HG03064 (cell line): Measurements from ENCODE around the gene SELE.
A peak's percentile ranks its signal among the peaks of the same experiment; 100 is the strongest.
"Not testable (repeated sequence)": the region's sequence is repeated elsewhere in the genome, so short reads cannot be mapped to it uniquely, and the experiment has no call there.

ENCODE experiments used
- ATAC-seq: cut with Tn5 transposase; IDR thresholded peaks from one replicate; pipeline ENCODE4 v1.9.1; 2021; ENCODE audit warnings: low read depth; ENCODE audit not compliant: unreplicated experiment

Gene SELE

DNA sequence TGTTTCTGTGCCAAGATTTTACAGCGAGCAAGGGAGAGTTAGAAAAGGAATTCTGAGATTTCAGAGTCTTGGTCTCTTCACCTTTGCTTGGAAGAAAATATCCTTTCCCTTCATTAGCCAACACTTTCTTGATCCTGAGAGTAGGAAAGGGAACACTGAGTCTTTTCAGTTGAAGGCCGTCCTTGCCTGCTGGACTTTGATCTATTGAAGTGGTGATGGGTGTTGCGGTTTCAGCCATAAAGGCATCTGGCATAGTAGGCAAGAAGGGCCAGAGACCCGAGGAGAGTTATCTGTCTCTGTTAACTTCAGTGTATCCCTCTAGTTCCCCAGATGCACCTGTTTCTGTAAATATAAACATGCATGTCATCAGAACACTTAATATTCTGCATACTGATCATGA lies 9.7 kb downstream of the SELE start:
- no peak for ATAC-seq

DNA sequence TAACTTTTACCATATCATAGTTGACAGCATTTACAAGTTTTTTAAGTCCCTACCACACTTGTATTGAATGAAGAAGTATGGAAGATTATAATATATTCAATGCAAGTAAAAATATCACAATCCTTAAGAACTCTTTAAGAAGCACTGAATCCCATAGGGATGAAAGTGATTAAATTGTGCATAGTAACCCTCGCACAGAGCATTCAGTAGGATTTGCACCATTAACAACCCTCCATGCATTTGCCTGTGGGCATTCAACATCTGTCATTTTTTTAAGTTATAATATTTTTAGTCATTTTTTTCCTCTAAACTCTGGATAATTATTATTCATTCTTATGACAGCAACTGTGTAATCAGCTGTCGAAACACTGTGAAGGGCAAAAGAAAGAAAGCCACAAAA lies 10.1 kb downstream of the SELE start:
- ATAC-seq, result no peak

DNA sequence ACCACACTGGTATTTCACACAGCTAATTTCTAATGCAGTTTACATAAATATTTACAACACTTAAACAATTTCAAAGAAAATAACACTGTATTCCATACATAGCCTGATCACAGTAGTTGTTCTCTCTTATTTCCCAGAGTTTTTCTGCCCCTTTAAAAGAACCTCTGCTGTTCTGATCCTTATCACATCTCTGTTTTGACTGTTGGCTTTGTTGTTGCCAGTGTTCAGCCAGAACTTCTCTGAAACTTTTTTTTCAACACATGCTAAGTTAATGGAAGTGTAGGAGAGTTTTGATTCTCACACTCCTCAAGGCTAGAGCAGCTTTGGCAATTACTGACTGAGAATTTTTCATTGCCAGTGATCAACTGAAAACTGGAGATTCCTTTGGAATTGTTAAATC lies 11.1 kb downstream of the SELE start:
- ATAC-seq, result no peak

DNA sequence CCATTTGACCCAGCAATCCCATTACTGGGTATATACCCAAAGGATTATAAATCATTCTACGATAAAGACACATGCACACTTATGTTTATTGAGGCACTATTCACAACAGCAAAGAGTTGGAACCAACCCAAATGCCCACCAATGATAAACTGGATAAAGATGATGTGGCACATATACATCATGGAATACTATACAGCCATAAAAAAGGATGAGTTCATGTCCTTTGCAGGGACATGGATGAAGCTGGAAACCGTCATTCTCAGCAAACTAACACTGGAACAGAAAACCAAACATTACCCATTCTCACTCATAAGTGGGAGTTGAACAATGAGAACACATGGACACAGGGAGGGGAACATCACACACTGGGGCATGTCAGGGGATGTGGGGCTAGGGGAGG lies 18.8 kb downstream of the SELE start:
- ATAC-seq, result not testable (repeated sequence)

DNA sequence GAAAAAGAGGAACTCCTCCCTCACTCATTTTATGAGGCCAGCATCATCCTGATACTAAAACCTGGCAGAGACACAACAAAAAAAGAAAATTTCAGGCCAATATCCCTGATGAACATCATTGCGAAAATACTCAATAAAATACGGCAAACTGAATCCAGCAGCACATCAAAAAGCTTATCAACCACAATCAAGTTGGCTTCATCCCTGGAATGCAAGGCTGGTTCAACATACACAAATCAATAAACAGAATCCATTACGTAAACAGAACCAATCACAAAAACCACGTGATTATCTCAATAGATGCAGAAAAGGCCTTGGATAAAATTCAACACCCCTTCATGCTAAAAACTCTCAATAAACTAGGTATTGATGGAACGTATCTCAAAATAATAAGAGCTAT lies 20.8 kb downstream of the SELE start:
- ATAC-seq, result not testable (repeated sequence)

DNA sequence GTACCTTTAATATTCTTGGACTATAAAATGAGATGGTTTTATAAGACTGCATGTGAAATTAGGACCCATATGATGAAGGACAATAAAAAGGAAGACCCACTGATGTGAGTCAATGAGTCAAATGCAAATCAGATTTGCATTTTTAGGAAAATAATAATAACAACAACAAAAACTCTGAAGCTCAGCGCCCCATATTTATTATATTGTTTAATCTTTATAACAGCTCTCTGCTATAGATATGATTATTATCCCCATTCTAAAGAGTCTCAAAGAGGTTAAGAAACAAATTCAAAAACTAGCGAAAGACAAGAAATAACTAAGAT lies 21.6 kb downstream of the SELE start:
- no peak for ATAC-seq

DNA sequence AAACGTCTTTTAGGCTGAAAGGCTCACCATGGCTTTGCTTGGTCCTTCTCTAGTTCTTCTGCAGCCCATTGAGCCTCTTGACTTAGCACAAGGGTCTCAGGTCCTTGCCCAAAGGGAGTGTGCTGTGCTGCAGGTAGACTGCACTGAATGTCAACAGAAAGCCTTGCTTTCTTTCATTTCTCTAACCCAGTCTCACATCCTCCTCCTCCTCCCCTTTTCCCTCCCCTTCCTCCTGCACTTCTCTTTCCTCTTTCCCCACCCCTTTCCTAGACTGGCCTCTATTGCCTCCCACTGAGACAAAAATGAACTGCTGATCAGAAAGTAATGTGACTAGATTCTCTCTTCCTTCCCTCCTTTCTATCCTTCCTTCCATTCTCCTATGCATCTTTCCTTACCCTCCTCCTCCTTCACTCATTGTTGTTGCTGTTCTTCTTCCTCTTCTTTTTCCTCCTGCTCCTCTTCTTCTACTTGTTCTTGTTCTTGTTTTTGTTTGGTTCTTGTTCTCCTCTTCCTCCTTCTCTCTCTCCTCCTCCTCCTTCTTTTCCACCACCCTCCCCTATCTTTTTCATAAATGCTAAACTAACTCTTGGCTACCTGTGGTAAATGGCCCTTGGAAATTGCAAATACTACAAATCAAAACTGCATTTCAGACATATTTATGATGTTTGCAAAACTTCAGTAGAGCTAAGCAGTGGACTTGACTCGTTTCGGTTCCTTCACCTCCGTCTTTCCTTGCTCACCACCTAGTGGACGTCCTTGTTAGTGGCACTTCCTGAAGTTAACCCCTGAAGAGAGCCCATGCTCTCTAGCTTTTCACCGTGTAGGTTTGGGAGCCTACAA lies 22.2 kb downstream of the SELE start, which contains the start of gene SELL:
Gene SELL (minus strand): TSS at position 152 of the 840 bp plus-strand sequence. CDS start 122 bp downstream, at position 30.
- ATAC-seq, result peak; percentile 85

DNA sequence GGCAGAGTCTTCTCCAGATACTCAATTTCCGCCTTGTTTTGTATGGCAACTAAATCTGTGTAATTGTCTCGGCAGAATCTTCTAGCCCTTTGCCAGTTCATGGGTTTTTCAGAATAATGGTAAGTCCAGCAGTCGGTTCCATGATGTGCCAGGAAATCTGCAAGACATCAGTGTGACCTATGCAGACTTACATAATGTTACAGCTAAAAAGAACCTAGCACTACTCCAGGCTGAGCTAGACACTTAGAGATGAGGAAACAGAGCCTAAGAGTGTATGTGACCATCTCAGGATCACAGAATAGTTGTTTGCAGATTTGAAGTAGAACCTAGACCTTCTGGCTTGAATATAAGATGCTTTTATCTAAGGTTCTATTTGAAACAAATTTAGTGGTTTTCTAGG lies 25.2 kb downstream of the SELE start:
- no peak for ATAC-seq

DNA sequence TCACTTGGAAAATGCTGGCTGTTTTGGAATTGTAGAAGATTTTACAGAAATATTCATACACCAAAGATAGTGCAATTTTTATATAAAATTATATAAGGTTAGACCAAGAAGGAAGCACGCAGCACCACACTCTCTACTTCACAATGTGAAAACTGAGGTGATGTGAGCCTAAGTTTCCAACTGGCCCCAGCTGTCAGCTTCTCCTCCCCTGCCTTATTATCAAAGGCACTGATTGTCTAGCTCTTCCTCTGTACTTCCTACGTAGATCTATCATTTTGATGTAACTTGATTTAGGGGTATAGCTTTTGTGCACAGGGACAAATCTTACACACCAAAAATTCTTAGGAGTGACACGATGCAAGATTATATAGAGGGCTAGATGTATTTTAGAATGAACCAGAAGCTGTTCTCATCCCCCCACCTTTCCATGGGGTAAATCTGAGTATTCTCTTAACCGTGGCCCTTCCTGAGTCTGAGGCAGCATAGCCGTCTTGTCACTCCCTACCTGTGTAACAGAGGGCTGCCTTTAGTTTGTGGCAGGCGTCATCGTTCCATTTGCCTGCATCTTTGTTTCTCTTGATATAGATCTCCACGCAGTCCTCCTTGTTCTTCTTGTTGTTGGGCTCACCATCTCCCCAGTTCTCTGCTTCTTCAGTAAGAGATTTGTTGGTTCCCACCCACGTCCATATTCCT lies 25.8 kb downstream of the SELE start:
- ATAC-seq, result no peak

DNA sequence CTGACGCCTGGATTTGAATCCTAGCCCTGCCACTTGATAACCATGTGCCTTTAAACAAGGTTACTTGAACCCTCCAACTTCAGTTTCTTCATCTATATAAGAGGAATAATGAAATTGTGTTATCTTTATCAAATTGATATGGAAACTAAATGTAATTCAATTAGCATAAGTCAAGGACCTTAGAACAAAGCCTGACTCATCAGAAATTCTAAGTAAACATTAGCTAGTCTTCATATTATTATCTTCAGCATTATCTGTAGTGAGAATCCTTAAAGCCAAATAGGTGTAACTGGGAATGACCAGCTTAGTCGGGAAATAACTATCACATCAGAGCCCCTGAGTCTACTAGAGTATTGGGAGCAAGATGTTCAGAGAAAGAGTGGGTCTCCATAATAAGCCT lies 29.1 kb downstream of the SELE start:
- ATAC-seq, result no peak

DNA sequence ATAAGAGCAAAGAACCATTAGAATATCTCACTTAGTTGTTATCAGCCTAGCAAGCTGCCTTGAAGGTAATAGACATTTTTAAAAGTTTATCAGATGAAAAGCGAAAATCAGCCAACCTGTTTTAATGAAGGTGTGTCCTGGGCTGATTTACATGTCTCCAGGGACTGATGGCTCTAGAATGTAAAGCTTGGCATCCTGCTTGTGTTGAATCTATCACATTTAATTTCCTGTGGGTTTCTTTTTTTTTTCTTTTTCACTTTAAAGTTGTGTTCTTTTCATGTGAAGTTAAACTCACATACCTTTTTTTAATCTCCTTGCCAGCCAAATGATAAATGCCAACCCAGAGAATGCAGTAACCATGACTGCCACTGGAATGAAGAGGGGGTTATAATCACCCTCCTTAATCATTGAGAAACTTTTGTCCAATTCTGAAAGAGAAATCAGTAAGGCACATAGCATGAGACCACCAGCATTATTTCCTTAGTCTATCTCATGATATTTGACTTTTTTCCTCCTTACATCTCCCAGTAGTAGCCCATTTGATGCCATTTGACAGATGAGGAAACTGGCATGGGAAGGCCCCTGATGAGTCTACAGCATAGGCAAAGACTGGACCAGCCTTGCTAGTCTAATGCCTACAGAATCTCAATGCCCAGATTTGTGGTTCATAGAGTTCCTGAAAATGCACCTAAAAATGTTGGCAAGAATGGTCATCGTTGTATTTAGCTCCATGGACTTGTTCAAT lies 32.4 kb downstream of the SELE start:
- no peak for ATAC-seq

DNA sequence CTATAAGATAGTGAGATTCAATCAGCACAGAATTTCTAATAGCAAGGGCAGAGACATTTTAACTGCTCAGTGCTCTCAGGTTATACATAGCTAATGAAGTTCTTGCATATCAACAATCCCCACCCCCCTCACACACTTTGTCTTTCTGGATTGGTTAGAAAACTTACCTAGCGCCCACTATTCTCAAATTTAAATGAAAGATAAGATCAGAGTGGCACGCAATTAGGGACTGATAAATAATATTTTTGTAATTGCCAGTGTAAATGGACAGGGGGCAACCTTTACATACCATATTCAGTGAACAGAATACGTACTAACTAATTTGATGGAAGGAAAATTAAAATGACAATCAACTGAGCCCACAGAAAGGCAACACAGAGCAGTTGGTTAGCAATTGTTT lies 34.2 kb downstream of the SELE start:
- ATAC-seq, result no peak

DNA sequence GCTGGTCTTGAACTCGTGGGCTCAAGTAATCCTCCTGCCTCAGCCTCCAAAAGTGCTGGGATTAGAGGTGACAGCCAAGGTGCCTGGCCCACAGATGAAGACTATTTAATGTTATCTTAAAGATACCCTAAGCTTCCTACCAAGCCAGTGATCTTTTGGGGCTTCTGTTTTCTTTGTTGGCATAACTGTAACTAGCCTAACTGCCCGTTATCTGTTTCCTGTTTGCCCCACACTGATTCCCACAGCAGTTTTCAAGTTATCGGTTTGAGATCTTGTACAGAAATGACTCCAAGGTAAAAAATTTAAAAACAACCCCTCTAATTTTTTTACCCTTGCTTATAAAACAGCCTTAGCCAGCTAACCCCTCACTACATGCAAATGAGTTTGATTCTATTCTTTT lies 34.9 kb downstream of the SELE start:
- no peak for ATAC-seq

DNA sequence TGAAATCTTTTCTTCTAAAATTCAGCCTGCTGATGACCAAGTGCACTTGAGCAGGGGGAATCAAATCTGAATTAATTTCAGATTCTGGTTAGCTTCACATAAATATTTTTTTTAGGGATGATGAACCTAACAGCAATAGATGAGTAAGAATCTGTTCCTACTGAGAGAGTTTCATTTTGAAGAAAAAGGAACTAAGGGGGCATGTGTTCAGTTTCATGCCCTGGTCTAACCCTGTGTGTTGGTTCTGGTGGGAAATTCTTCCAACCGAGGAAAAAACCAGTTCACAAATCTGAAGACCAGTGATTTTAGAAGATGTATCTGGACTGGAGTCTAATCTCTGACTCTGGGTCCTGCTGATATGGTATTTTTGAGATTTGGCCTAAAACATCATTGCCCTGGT lies 36.1 kb downstream of the SELE start:
- no peak for ATAC-seq

DNA sequence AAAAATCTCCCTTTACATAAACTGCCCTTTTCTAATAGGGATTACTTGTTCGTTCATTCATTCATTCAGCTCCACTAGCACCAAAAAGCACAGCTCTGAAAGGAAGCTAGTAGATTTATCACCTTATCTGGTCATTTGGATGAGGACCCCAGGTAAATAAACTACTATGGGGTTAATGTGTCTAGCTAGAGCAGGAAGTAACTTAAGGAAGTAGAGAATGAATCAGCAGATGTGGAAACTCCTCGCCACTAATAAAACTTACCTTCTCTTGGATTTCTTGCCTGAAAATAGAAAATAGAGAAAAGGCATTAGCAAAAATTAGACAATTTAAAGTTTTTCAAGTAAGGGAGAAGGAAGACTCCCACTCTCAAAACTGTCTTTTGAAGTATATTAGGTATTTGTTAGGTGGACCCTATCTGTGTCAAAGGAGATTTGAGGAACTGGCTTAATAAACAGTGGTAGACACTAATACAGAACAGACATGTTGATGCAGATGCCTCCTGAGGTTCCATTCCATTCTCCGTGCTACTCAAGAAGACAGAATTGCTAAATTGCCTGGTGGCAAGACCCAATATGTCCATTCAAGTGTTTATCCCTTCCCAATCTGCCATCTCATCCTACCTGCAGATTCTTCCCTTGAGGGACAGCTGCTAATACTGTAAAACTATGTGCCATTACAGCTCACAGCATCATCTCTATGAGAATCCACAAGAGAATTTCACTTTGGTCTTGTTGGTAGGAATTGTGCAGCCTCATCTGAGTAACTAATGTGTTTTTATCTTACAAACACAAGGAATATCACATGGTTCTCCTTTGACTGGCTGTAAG lies 37.4 kb downstream of the SELE start:
- no peak for ATAC-seq

DNA sequence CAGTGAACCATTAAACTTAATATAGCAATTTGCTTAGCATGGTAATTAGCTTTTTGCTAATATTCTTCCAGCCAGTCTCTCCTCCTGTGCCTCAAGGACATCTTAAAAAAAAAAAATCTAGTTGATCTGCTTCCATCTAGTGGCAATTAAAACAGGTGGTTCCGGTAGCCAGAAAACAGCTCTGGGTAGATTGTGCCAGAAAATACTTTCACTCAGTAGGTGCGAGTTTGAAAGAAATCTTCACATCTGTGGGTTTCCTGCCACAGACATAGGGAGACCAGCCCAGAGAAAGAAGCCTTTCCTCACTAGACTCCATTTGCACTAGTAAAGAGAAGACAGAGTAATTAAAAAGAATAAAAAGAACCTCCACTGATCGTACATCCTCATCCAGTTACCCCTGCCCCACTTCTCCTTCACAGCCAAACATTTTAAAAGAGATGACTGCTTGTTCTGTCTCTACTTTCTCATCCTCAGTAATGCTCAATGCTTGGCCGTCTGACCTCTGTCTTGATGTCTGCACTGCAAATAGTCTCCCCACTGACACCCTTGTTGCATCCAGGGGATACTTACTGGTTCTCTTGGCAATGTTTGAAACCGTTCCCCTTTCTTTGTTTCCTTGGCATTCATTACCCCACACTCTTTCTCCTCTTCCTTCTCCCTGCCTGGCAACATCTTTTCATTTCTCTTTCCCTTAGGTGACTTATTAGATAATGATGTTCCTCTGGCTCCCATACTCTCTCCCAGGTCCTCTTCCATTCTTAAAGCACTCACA lies 39.4 kb downstream of the SELE start:
- ATAC-seq, result peak; percentile 37

DNA sequence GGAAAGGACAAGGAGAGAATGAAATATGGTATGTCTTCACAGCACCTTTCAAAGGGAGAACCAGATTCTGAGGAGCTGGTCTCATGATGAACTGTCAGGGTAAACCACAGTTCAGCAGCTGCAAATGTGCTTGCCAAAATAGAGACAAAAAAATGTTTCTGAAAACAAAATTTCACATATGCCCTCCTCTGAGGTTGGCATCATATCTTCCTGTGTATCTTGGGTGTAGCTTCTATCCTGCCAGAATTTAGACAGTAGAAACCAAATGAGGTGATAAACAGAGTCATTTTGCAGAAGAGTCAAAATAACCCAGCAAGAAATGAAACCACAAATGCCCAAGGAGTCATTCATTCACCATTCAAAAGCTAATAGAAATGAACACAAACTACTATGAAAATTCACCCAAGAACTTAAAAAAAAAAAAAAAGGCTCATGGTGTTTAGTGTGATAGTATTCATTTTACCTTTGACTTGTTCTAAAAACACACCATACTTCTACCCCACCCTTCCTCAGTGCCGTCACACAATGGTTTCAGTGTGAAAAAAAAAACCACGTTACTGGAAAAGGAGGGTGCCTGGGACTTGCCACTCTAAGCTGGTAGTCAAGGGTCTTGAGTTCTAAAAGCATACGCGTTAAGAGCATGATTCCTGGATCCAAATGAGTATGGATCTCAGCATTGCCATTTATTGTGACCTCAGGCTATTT lies 41.0 kb downstream of the SELE start:
- peak; percentile 37 for ATAC-seq

DNA sequence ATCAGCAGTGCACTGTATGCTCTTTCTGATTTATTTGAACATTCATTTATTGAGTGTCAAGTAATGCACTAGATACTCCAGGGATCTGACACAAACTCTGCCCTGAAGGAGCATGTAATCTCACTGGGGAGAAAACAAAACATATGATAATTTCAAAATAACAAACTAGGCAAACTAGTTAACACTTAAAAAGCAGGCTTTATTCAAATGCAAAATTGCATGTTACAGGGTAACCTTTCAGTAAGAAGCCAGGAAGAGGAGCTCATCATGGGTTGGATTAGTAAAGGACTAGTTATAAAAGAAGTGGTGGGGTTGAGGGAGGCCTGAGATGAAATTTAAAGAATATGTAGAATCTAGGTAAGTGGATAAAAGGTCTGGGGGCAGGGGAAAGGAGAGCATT lies 43.4 kb downstream of the SELE start:
- no peak for ATAC-seq

DNA sequence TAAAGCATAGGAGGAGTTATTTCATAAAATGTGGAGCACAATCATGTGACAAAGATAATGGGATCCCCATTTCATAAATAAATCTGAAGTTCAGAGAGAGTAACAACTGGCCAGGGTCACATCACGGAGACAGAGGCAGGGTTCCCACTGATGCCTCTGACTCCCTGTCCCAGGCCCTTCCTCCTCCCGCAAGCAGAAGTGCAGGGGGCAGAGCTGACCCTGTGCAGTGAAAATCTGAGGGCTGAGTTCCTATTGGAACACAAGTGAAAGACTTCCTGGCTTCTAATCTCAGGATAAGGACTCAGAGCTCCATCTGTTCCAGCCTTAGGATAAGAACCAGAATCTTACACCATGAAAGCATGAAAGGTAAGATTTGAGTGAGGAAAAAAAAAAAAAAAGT lies 44.5 kb downstream of the SELE start:
- no peak for ATAC-seq
